Neural progenitor cell (in vitro differentiated cells): ENCODE measurements around the gene TARBP1. TPM values are rescaled to one million over a fixed set of nuclear protein-coding genes. Genes with fewer than 3 reads are reported as not detected.

ENCODE experiments used
- DNase-seq: peaks from one replicate; pipeline ENCODE4 v3.0.0-alpha.2; 2016; ENCODE audit warnings: low spot score
- H2AFZ ChIP-seq: fragments of 200-600 bp; sonication (generic); replicated peaks from 2 replicates; pipeline ENCODE4 v1.6.1; 2016; ENCODE audit warnings: antibody characterized with exemption
- H3F3A ChIP-seq: fragments of 200-600 bp; sonication (generic); 2 replicates; pipeline ENCODE4 v1.6.1; 2016; ENCODE audit warnings: antibody characterized with exemption, low read depth
- H3K27ac ChIP-seq: fragments of 200-600 bp; sonication (generic); 2 replicates; pipeline ENCODE4 v1.5.1; 2016; ENCODE audit warnings: mild to moderate bottlenecking
- H3K27me3 ChIP-seq: fragments of 200-600 bp; sonication (generic); 2 replicates; pipeline ENCODE4 v1.6.1; 2016; ENCODE audit warnings: mild to moderate bottlenecking, moderate library complexity
- H3K36me3 ChIP-seq: fragments of 200-600 bp; sonication (generic); 2 replicates; pipeline ENCODE4 v1.5.1; 2016
- H3K4me1 ChIP-seq: fragments of 200-600 bp; sonication (generic); 2 replicates; pipeline ENCODE4 v1.6.1; 2016; ENCODE audit warnings: mixed run types
- H3K4me2 ChIP-seq: fragments of 200-600 bp; sonication (generic); 2 replicates; pipeline ENCODE4 v1.6.1; 2016
- H3K4me3 ChIP-seq: fragments of 200-600 bp; sonication (generic); 2 replicates; pipeline ENCODE4 v1.5.1; 2016
- H3K79me2 ChIP-seq: fragments of 200-600 bp; sonication (generic); 2 replicates; pipeline ENCODE4 v1.6.1; 2016; ENCODE audit warnings: low read depth
- H3K9ac ChIP-seq: fragments of 200-600 bp; sonication (generic); 2 replicates; pipeline ENCODE4 v1.6.1; 2016
- H3K9me3 ChIP-seq: fragments of 200-600 bp; sonication (generic); 2 replicates; pipeline ENCODE4 v1.5.1; 2016; ENCODE audit warnings: low read depth
- H4K20me1 ChIP-seq: fragments of 200-600 bp; sonication (generic); 2 replicates; pipeline ENCODE4 v1.6.1; 2016; ENCODE audit warnings: low read depth
- H3K27ac Mint-ChIP-seq: 3 replicates; pipeline ENCODE4 v1.8.0; 2021; ENCODE audit warnings: mixed read lengths
- H3K27me3 Mint-ChIP-seq: 2 replicates; pipeline ENCODE4 v1.8.0; 2022; ENCODE audit warnings: low read depth, mild to moderate bottlenecking, inconsistent platforms, moderate library complexity, mixed read lengths; ENCODE audit not compliant: insufficient read depth
- H3K36me3 Mint-ChIP-seq: 3 replicates; pipeline ENCODE4 v1.8.0; 2021; ENCODE audit warnings: mixed read lengths
- H3K4me1 Mint-ChIP-seq: 3 replicates; pipeline ENCODE4 v1.8.0; 2021; ENCODE audit warnings: mixed read lengths
- H3K4me3 Mint-ChIP-seq: 3 replicates; pipeline ENCODE4 v1.8.0; 2021; ENCODE audit warnings: mild to moderate bottlenecking, moderate library complexity, mixed read lengths
- H3K9me3 Mint-ChIP-seq: 3 replicates; pipeline ENCODE4 v1.8.0; 2020; ENCODE audit warnings: mixed read lengths
- CTCF ChIP-seq: fragments of 200-600 bp; sonication (generic); IDR thresholded peaks from 2 replicates; pipeline ENCODE4 v1.5.1; 2017; ENCODE audit warnings: antibody characterized with exemption, mild to moderate bottlenecking
- EZH2 ChIP-seq: fragments of 200-600 bp; sonication (generic); IDR thresholded peaks from 2 replicates; pipeline ENCODE4 v1.6.1; 2017; ENCODE audit warnings: antibody characterized with exemption, mild to moderate bottlenecking, moderate library complexity
- EZH2phosphoT487 ChIP-seq: fragments of 200-600 bp; sonication (generic); IDR thresholded peaks from 2 replicates; pipeline ENCODE4 v1.6.1; 2017; ENCODE audit warnings: antibody characterized with exemption
- total RNA-seq: library from RNA; depleted of rRNA; stranded (reverse); fragments of >200 nt; gene quantifications from 2 replicates; pipeline ENCODE4 v1.2.3, GENCODE V29; 2015; ENCODE audit warnings: low replicate concordance

The TARBP1 gene
- total RNA-seq, 1 donor from 2014 or later = 99.0 TPM

DNA sequence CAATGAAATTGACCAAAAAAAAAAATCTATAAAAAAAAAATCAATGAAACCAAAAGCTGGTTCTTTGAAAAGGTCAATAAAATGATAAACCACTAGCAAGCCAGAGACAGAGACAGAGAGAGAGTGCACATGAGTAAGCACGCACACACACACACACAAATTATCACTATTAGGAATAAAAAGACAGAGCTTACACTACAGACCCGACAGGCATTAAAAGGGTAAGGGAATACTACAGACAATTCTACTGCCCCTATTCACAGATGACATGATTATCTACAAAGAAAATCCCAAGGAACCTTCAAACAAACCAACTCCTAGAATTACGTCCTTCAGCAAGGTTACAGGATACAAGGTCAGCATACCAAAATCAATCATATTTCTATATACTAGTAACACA is 38.6 kb downstream of the TARBP1 start:
- Mint-ChIP-seq H3K36me3 (peaks cover 45% of the 10 kb centered on the region), H3K9me3 (peaks cover 18% of the 10 kb centered on the region), H3K27ac (no peak overlapping the region), H3K4me1 (no peaks in the 10 kb centered on the region), H3K4me3 (no peak overlapping the region), H3K27me3 (no peaks in the 10 kb centered on the region)
- no peak overlapping the region for H3K9ac ChIP-seq
- no peaks in the 10 kb centered on the region for H3K27me3 ChIP-seq
- H4K20me1 ChIP-seq = no peaks in the 10 kb centered on the region
- no peak for DNase-seq
- TF ChIP-seq EZH2 (no peak), EZH2phosphoT487 (no peak), CTCF (no peak)
- H2AFZ ChIP-seq = no peak overlapping the region
- no peak overlapping the region for H3K27ac ChIP-seq
- H3K4me1 ChIP-seq = no peaks in the 10 kb centered on the region
- H3K79me2 ChIP-seq = peaks cover 26% of the 10 kb centered on the region
- H3K4me2 ChIP-seq = no peak overlapping the region
- H3F3A ChIP-seq = no peaks in the 10 kb centered on the region
- peaks cover 4% of the 10 kb centered on the region for H3K9me3 ChIP-seq
- H3K4me3 ChIP-seq = no peak overlapping the region
- H3K36me3 ChIP-seq = peaks cover 10% of the 10 kb centered on the region

DNA sequence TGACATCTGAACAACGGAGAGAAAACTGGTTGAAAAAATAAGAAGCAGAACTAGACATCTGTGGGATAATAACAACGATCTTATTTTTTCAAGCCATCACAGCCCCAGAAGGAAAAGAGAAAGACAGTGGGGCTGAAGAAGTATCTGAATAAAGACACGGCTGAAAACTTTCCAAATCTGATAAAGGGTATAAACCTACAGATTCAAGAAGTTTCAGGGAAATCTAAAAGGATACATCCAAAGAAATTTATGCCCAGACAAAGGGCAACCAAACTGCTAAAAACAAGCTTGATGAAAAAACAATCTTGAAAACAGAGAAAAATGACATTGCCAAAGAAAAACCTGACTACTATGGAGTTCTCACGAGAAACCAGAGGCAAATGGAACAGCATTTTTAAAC is 40.4 kb downstream of the TARBP1 start:
- no peaks in the 10 kb centered on the region for H3K4me1 Mint-ChIP-seq
- TF ChIP-seq EZH2 = no peak
- TF ChIP-seq EZH2phosphoT487 = no peak
- TF ChIP-seq CTCF = no peak
- no peaks in the 10 kb centered on the region for H3K27me3 ChIP-seq
- H3K9ac ChIP-seq = no peak overlapping the region
- H3K36me3 Mint-ChIP-seq = peaks cover 36% of the 10 kb centered on the region
- no peak overlapping the region for H3K27ac ChIP-seq
- no peak overlapping the region for H3K4me2 ChIP-seq
- H3K9me3 Mint-ChIP-seq = peaks cover 18% of the 10 kb centered on the region
- no peak overlapping the region for H2AFZ ChIP-seq
- H3K36me3 ChIP-seq = peaks cover 10% of the 10 kb centered on the region
- H3F3A ChIP-seq = no peaks in the 10 kb centered on the region
- no peaks in the 10 kb centered on the region for H3K27me3 Mint-ChIP-seq
- no peak overlapping the region for H3K4me3 Mint-ChIP-seq
- peaks cover 4% of the 10 kb centered on the region for H3K9me3 ChIP-seq
- no peak overlapping the region for H3K27ac Mint-ChIP-seq
- H4K20me1 ChIP-seq = no peaks in the 10 kb centered on the region
- no peaks in the 10 kb centered on the region for H3K4me1 ChIP-seq
- peaks cover 26% of the 10 kb centered on the region for H3K79me2 ChIP-seq
- H3K4me3 ChIP-seq = no peak overlapping the region
- DNase-seq = no peak

- Histone ChIP-seq H3K36me3 (peaks cover 10% of the 10 kb centered on the region), H3K9ac (no peak overlapping the region), H3K4me2 (no peak overlapping the region), H3F3A (no peaks in the 10 kb centered on the region), H3K27ac (no peak overlapping the region), H3K27me3 (no peaks in the 10 kb centered on the region), H2AFZ (no peak overlapping the region), H4K20me1 (no peaks in the 10 kb centered on the region), H3K4me1 (no peaks in the 10 kb centered on the region), H3K9me3 (peaks cover 4% of the 10 kb centered on the region), H3K4me3 (no peak overlapping the region), H3K79me2 (peaks cover 26% of the 10 kb centered on the region)
- Mint-ChIP-seq H3K4me1 (no peaks in the 10 kb centered on the region), H3K27ac (no peak overlapping the region), H3K9me3 (peaks cover 18% of the 10 kb centered on the region), H3K27me3 (no peaks in the 10 kb centered on the region), H3K36me3 (peaks cover 37% of the 10 kb centered on the region), H3K4me3 (no peak overlapping the region)
- DNase-seq = no peak
- TF ChIP-seq CTCF (no peak), EZH2phosphoT487 (no peak), EZH2 (no peak)
Observed at GRCh38 chr1:234437423-234438171, 41.4 kb downstream of the TARBP1 start.
